Measurements from ENCODE around the gene LIMCH1.

Gene LIMCH1

GRCh38 chr4:41619161-41619560 lies 81.2 kb downstream of the LIMCH1 start:
- no peaks in the 10 kb centered on the region for H3K36me3 ChIP-seq (ENCODE audit: insufficient read depth, low read length)
- TF ChIP-seq CTCF (conservative IDR thresholded peaks at IDR 0.05; ENCODE audit: low read length) (no peak), EZH2phosphoT487 (IDR thresholded peaks at IDR 0.05; ENCODE audit: borderline replicate concordance) (no peak)

GRCh38 chr4:41620594-41621256 lies 82.8 kb downstream of the LIMCH1 start:
- TF ChIP-seq CTCF (conservative IDR thresholded peaks at IDR 0.05; ENCODE audit: low read length) (no peak), EZH2phosphoT487 (IDR thresholded peaks at IDR 0.05; ENCODE audit: borderline replicate concordance) (no peak)
- no peaks in the 10 kb centered on the region for H4K20me1 ChIP-seq (ENCODE audit: insufficient read depth, low read length, poor library complexity, severe bottlenecking)
- H3F3A ChIP-seq (ENCODE audit: low read depth) = no peaks in the 10 kb centered on the region
- H3K27me3 ChIP-seq (ENCODE audit: insufficient read depth, low read length, poor library complexity, severe bottlenecking) = no peaks in the 10 kb centered on the region
- no peak overlapping the region for H3K4me3 ChIP-seq (ENCODE audit: low read length, poor library complexity, severe bottlenecking)
- no peak overlapping the region for H3K4me2 ChIP-seq (ENCODE audit: low read depth, low read length, poor library complexity, severe bottlenecking)
- no peaks in the 10 kb centered on the region for H3K36me3 ChIP-seq (ENCODE audit: insufficient read depth, low read length)
- no peak overlapping the region for H3K9ac ChIP-seq (ENCODE audit: low read depth, low read length, poor library complexity, severe bottlenecking)
- H3K9me3 ChIP-seq (ENCODE audit: insufficient read depth, low read depth, low read length) = no peaks in the 10 kb centered on the region
- no peaks in the 10 kb centered on the region for H3K79me2 ChIP-seq (ENCODE audit: insufficient read depth, low read length)
- no peaks in the 10 kb centered on the region for H3K9me2 ChIP-seq (replicated peaks; ENCODE audit: low read depth, low read length)
- H3K4me1 ChIP-seq (ENCODE audit: insufficient read depth, low read length, poor library complexity, severe bottlenecking) = no peaks in the 10 kb centered on the region
- no peak overlapping the region for H2AFZ ChIP-seq (ENCODE audit: low read length)

More at GRCh38 chr4:41619161-41619560, 81.2 kb downstream of the LIMCH1 start:
- no peaks in the 10 kb centered on the region for H3K4me1 ChIP-seq (ENCODE audit: insufficient read depth, low read length, poor library complexity, severe bottlenecking)
- H3K4me2 ChIP-seq (ENCODE audit: low read depth, low read length, poor library complexity, severe bottlenecking) = no peak overlapping the region
- H2AFZ ChIP-seq (ENCODE audit: low read length) = no peak overlapping the region
- no peaks in the 10 kb centered on the region for H3K9me3 ChIP-seq (ENCODE audit: insufficient read depth, low read depth, low read length)
- H3F3A ChIP-seq (ENCODE audit: low read depth) = no peaks in the 10 kb centered on the region
- no peaks in the 10 kb centered on the region for H4K20me1 ChIP-seq (ENCODE audit: insufficient read depth, low read length, poor library complexity, severe bottlenecking)
- H3K9ac ChIP-seq (ENCODE audit: low read depth, low read length, poor library complexity, severe bottlenecking) = no peak overlapping the region
- H3K79me2 ChIP-seq (ENCODE audit: insufficient read depth, low read length) = no peaks in the 10 kb centered on the region
- no peaks in the 10 kb centered on the region for H3K27me3 ChIP-seq (ENCODE audit: insufficient read depth, low read length, poor library complexity, severe bottlenecking)
- H3K4me3 ChIP-seq (ENCODE audit: low read length, poor library complexity, severe bottlenecking) = no peak overlapping the region
- no peaks in the 10 kb centered on the region for H3K9me2 ChIP-seq (replicated peaks; ENCODE audit: low read depth, low read length)

- no peak overlapping the region for H3K9ac ChIP-seq (ENCODE audit: low read depth, low read length, poor library complexity, severe bottlenecking)
- no peaks in the 10 kb centered on the region for H3F3A ChIP-seq (ENCODE audit: low read depth)
- no peak overlapping the region for H3K4me2 ChIP-seq (ENCODE audit: low read depth, low read length, poor library complexity, severe bottlenecking)
- H3K36me3 ChIP-seq (ENCODE audit: insufficient read depth, low read length) = no peaks in the 10 kb centered on the region
- no peak overlapping the region for H3K4me3 ChIP-seq (ENCODE audit: low read length, poor library complexity, severe bottlenecking)
- H3K9me3 ChIP-seq (ENCODE audit: insufficient read depth, low read depth, low read length) = no peaks in the 10 kb centered on the region
- H3K9me2 ChIP-seq (replicated peaks; ENCODE audit: low read depth, low read length) = 0 out of 2 replicates have a peak, but pooled peaks cover 3% of the 10 kb centered on the region
- H3K79me2 ChIP-seq (ENCODE audit: insufficient read depth, low read length) = no peaks in the 10 kb centered on the region
- no peaks in the 10 kb centered on the region for H3K27me3 ChIP-seq (ENCODE audit: insufficient read depth, low read length, poor library complexity, severe bottlenecking)
- no peak overlapping the region for H2AFZ ChIP-seq (ENCODE audit: low read length)
- H3K4me1 ChIP-seq (ENCODE audit: insufficient read depth, low read length, poor library complexity, severe bottlenecking) = no peaks in the 10 kb centered on the region
- H4K20me1 ChIP-seq (ENCODE audit: insufficient read depth, low read length, poor library complexity, severe bottlenecking) = no peaks in the 10 kb centered on the region
- no peak for TF ChIP-seq CTCF (conservative IDR thresholded peaks at IDR 0.05; ENCODE audit: low read length)
- TF ChIP-seq EZH2phosphoT487 (IDR thresholded peaks at IDR 0.05; ENCODE audit: borderline replicate concordance) = no peak
These were observed 84.8 kb downstream of the LIMCH1 start for GRCh38 chr4:41622787-41623186.

All from Loucy (cell line).